Esophagus muscularis mucosa (tissue), 4 donors: Measurements from ENCODE around the gene CARMIL1. TPM values are rescaled to one million over a fixed set of nuclear protein-coding genes. Genes with fewer than 3 reads are reported as not detected.
A peak's percentile ranks its signal among the peaks of the same experiment; 100 is the strongest.

Experiments used
- DNase-seq: peaks from one replicate; pipeline ENCODE4 v3.0.0-alpha.2; 2017; ENCODE audit errors: extremely low spot score
- H3K27ac ChIP-seq, 4 donors: fragments of 200-600 bp; sonication (generic); replicated peaks in 1 of 4; 1 replicate in 3 of 4; 2 replicates in 1 of 4; pipeline ENCODE4 v1.5.1; 2016 to 2019; ENCODE audit warnings: mild to moderate bottlenecking in 1 of 4
- H3K27me3 ChIP-seq, 4 donors: fragments of 200-600 bp; sonication (generic); one replicate each; pipeline versions ENCODE4 v1.5.1 to v1.6.0; 2016 to 2019
- H3K36me3 ChIP-seq, 4 donors: fragments of 200-600 bp; sonication (generic); one replicate each; pipeline ENCODE4 v1.5.1; 2016 to 2019
- H3K4me1 ChIP-seq, 4 donors: fragments of 200-600 bp; sonication (generic); one replicate each; pipeline ENCODE4 v1.5.1; 2016 to 2019
- H3K4me3 ChIP-seq, 4 donors: fragments of 200-600 bp; sonication (generic); 1 replicate in 2 of 4; 2 replicates in 2 of 4; pipeline ENCODE4 v1.5.1; 2016 to 2019; ENCODE audit warnings: mild to moderate bottlenecking in 4 of 4, moderate library complexity in 1 of 4
- H3K9me3 ChIP-seq, 4 donors: fragments of 200-600 bp; sonication (generic); 1 replicate in 3 of 4; 2 replicates in 1 of 4; pipeline ENCODE4 v1.5.1; 2016 to 2019
- CTCF ChIP-seq, 3 experiments: fragments of 200-600 bp in 2 of 3; fragments of 450-650 bp in 1 of 3; sonication (generic) in 2 of 3; IDR thresholded peaks; one replicate each; pipeline ENCODE4 v1.5.1; 2017 to 2019; ENCODE audit warnings: antibody characterized with exemption in 3 of 3, mild to moderate bottlenecking in 2 of 3, moderate library complexity in 1 of 3
- EP300 ChIP-seq: sonication (generic); formaldehyde crosslinking; IDR thresholded peaks from one replicate; pipeline ENCODE4 v1.6.1; 2017; ENCODE audit warnings: antibody characterized with exemption
- POLR2A ChIP-seq: fragments of 450-650 bp; IDR thresholded peaks from one replicate; pipeline ENCODE4 v1.6.1; 2017; ENCODE audit warnings: antibody characterized with exemption, moderate library complexity, mild to moderate bottlenecking, low read depth
- POLR2AphosphoS5 ChIP-seq, 2 donors: sonication (generic); formaldehyde crosslinking; IDR thresholded peaks; one replicate each; pipeline ENCODE4 v1.6.1; 2017; ENCODE audit warnings: antibody characterized with exemption in 2 of 2
- WGBS: methylation state at CpG from one replicate; pipeline ENCODE4 v1.1.5; 2018; 5-methylcytosine and 5-hydroxymethylcytosine counted together
- intact Hi-C: fragments of 100-400 bp; cut with DNase I; formaldehyde crosslinking; loops from one replicate; pipeline ENCODE4 v1.15.1; 2023
- total RNA-seq, 4 donors: library from RNA; depleted of rRNA; stranded (reverse); fragments of >200 nt; gene quantifications; one replicate each; pipeline versions ENCODE4 v1.1.0 to v1.2.1, GENCODE V29; 2016

Gene CARMIL1
- total RNA-seq, 4 donors from 2014 or later: 10.0 to 12.1 (median 11.1) TPM

GRCh38 chr6:25301362-25301761, 22.2 kb downstream of the CARMIL1 start:
- Histone ChIP-seq H3K36me3 (no peaks in the 10 kb centered on the region), H3K27me3 (no peaks in the 10 kb centered on the region), H3K27ac (no peak overlapping the region), H3K9me3 (no peaks in the 10 kb centered on the region), H3K4me3 (no peak overlapping the region), H3K4me1 (peaks cover 8 to 23% (median 16%) of the 10 kb centered on the region in 4 donors)
- intact Hi-C loops: no loop called here
- WGBS: 71% methylated on average over 3 of the region's 3 CpGs
- DNase-seq: no peak
- TF ChIP-seq CTCF (IDR thresholded peaks at IDR 0.05): no peak
- TF ChIP-seq POLR2AphosphoS5 (IDR thresholded peaks at IDR 0.05): no peak
- no peak for TF ChIP-seq EP300
- TF ChIP-seq POLR2A: no peak

GRCh38 chr6:25302151-25302550, 23.0 kb downstream of the CARMIL1 start:
- TF ChIP-seq POLR2AphosphoS5 (IDR thresholded peaks at IDR 0.05) (no peak), CTCF (IDR thresholded peaks at IDR 0.05) (no peak), EP300 (no peak), POLR2A (no peak)
- peaks cover 5 to 23% (median 12%) of the 10 kb centered on the region in 4 donors for H3K4me1 ChIP-seq

GRCh38 chr6:25302677-25303128, 23.5 kb downstream of the CARMIL1 start:
- H3K4me1 ChIP-seq: peaks cover 5 to 20% (median 9%) of the 10 kb centered on the region in 4 donors
- H3K27ac ChIP-seq: peak overlapping the region; percentile 32 to 50 (median 44)

More at GRCh38 chr6:25302151-25302550, 23.0 kb downstream of the CARMIL1 start:
- Histone ChIP-seq H3K27ac (peak overlapping the region; percentile 32 to 50 (median 44)), H3K4me3 (no peak overlapping the region), H3K27me3 (no peaks in the 10 kb centered on the region), H3K9me3 (no peaks in the 10 kb centered on the region), H3K36me3 (no peaks in the 10 kb centered on the region)
- intact Hi-C loops: no loop called here
- no peak for DNase-seq
- 64% methylated on average over 1 of the region's 1 CpG for WGBS

GRCh38 chr6:25303254-25303653, 24.1 kb downstream of the CARMIL1 start:
- H3K9me3 ChIP-seq: no peaks in the 10 kb centered on the region

More at GRCh38 chr6:25302677-25303128, 23.5 kb downstream of the CARMIL1 start:
- no peak for DNase-seq
- H3K36me3 ChIP-seq: no peaks in the 10 kb centered on the region
- H3K27me3 ChIP-seq: no peaks in the 10 kb centered on the region
- intact Hi-C loops: no loop called here
- H3K4me3 ChIP-seq: no peak overlapping the region
- TF ChIP-seq EP300: no peak
- no peak for TF ChIP-seq CTCF (IDR thresholded peaks at IDR 0.05)
- no peak for TF ChIP-seq POLR2A
- TF ChIP-seq POLR2AphosphoS5 (IDR thresholded peaks at IDR 0.05): peak; percentile 9 to 57
- H3K9me3 ChIP-seq: no peaks in the 10 kb centered on the region
- 56% methylated on average over 6 of the region's 6 CpGs for WGBS

More at GRCh38 chr6:25303254-25303653, 24.1 kb downstream of the CARMIL1 start:
- Histone ChIP-seq H3K36me3 (no peaks in the 10 kb centered on the region), H3K27me3 (no peaks in the 10 kb centered on the region), H3K4me3 (no peak overlapping the region), H3K27ac (peak overlapping the region in 1 of 4 donors; percentile 24), H3K4me1 (peaks cover 5 to 20% (median 8%) of the 10 kb centered on the region in 4 donors)
- WGBS: 94% methylated on average over 1 of the region's 1 CpG
- no peak for TF ChIP-seq EP300
- no peak for TF ChIP-seq POLR2A
- no peak for TF ChIP-seq CTCF (IDR thresholded peaks at IDR 0.05)
- no peak for TF ChIP-seq POLR2AphosphoS5 (IDR thresholded peaks at IDR 0.05)
- DNase-seq: no peak
- intact Hi-C loops: no loop called here
